BJ (cell line): ENCODE data around the gene CTAGE1. TPM values are rescaled to one million over a fixed set of nuclear protein-coding genes. Genes with fewer than 3 reads are reported as not detected.
A peak's percentile ranks its signal among the peaks of the same experiment; 100 is the strongest.

Experiments
- CTCF ChIA-PET: fragments of 350-600 bp; formaldehyde crosslinking; extraction: SDS; loops from one replicate; lab custom pipeline; 2021; ENCODE audit warnings: antibody characterized with exemption, inconsistent platforms; lab: Yijun Ruan, JAX
- POLR2A ChIA-PET: fragments of 300-600 bp; sonication (Branson Sonifier 250); formaldehyde crosslinking; extraction: SDS; loops from one replicate; lab custom pipeline; 2021; ENCODE audit warnings: antibody characterized with exemption; lab: Charles Lee
- DNase-seq: peaks from one replicate; pipeline ENCODE4 v3.0.0-alpha.2; 2011; ENCODE audit warnings: low read depth
- H3K27me3 ChIP-seq: 2 replicates; pipeline ENCODE4 v1.6.0; 2011; ENCODE audit warnings: low read length; ENCODE audit not compliant: control insufficient read depth, insufficient read depth
- H3K36me3 ChIP-seq: 2 replicates; pipeline ENCODE4 v1.5.1; 2011; ENCODE audit warnings: low read length; ENCODE audit not compliant: control insufficient read depth, insufficient read depth
- H3K4me3 ChIP-seq: 2 replicates; pipeline ENCODE4 v1.5.1; 2011; ENCODE audit warnings: low read depth, mild to moderate bottlenecking, control low read depth, low read length
- polyA plus RNA-seq: library from polyadenylated mRNA; depleted of rRNA; stranded (reverse); fragments of >200 nt; gene quantifications from 2 replicates; pipeline ENCODE4 v1.2.3, GENCODE V29; 2011
- TF ChIP-seq, protein P1 (sequence below): IDR thresholded peaks from 2 replicates; pipeline ENCODE4 v1.5.1; 2011; ENCODE audit warnings: low read depth, mild to moderate bottlenecking, control low read depth, inconsistent platforms, low read length, moderate library complexity; ENCODE audit not compliant: insufficient read depth

The CTAGE1 gene
- polyA plus RNA-seq, 1 experiment = not detected

- H3K27me3 ChIP-seq = no peaks in the 10 kb centered on the region
- DNase-seq = no peak
- H3K4me3 ChIP-seq = no peak overlapping the region
- H3K36me3 ChIP-seq = no peaks in the 10 kb centered on the region
- CTCF ChIA-PET = interaction anchor here (1.2 kb wide), 1 partner anchor 23 kb away, joined by 4 read pairs; no protein-coding TSS in a partner anchor
- TF ChIP-seq, protein P1, sequence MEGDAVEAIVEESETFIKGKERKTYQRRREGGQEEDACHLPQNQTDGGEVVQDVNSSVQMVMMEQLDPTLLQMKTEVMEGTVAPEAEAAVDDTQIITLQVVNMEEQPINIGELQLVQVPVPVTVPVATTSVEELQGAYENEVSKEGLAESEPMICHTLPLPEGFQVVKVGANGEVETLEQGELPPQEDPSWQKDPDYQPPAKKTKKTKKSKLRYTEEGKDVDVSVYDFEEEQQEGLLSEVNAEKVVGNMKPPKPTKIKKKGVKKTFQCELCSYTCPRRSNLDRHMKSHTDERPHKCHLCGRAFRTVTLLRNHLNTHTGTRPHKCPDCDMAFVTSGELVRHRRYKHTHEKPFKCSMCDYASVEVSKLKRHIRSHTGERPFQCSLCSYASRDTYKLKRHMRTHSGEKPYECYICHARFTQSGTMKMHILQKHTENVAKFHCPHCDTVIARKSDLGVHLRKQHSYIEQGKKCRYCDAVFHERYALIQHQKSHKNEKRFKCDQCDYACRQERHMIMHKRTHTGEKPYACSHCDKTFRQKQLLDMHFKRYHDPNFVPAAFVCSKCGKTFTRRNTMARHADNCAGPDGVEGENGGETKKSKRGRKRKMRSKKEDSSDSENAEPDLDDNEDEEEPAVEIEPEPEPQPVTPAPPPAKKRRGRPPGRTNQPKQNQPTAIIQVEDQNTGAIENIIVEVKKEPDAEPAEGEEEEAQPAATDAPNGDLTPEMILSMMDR = no peak
- POLR2A ChIA-PET = no interaction called here
Observed at GRCh38 chr18:22436136-22436535, 18.4 kb upstream of the CTAGE1 start.

DNA sequence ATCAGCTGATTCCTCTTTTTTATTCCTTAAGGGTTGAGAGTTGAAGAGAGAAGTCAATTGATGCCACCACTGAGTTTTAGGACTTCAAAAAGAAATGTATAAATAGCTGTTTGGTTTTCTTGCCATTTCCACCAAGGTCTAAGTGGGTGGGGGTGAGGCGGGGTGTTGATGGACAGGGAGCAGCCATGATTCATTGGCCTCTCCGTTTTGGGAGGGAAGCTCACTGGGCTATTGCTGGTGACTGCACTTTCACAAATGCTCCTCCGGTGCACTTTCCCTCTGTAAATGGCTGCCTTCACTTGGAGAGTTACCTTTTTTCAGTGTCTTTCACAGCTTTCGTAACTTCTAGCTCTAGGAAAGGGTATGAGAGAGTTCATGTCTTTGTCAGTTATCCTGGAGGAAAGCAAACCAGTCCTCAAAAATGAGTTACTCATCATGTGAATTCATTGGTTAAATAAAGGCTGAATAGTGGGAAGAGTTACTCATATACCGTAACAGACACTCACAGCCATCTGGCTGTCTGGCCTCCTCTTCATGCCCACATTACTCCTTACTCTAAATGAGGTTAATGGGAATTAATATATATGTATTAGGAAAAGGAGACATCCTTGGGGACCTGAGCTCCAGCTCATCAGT, 17.4 kb upstream of the CTAGE1 start:
- DNase-seq = peak; percentile 23
- CTCF ChIA-PET = interaction anchor here (1.1 to 1.2 kb wide), 2 partner anchors 22 to 58 kb away, joined by 3 to 4 read pairs; no protein-coding TSS in a partner anchor

DNA sequence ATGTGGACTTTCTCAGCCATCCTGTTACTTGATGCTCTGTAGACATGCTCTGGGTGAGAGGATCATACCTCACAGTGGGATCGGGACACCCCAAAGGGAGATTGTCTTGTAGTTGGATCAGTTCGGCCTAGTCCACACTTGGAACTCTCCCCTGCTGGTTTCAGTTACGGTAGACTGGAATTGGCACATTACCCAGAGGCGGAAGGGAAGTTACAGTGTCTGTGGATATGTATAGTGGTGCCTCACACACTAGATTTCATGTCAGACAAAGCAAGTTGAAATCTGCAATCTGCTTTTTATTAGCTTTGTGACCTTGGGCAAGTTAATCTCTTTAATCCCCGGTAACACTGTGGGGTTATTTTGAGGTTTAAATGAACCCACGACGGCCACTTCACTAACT, 16.2 kb upstream of the CTAGE1 start:
- Histone ChIP-seq H3K4me3 (no peak overlapping the region), H3K36me3 (no peaks in the 10 kb centered on the region), H3K27me3 (no peaks in the 10 kb centered on the region)
- DNase-seq = no peak
- TF ChIP-seq, protein P1 = no peak
- CTCF ChIA-PET = interaction anchor here (0.5 kb wide), 1 partner anchor 21 kb away, joined by 3 read pairs; no protein-coding TSS in a partner anchor
- POLR2A ChIA-PET = no interaction called here

More for the DNA sequence above, 17.4 kb upstream of the CTAGE1 start:
- H3K4me3 ChIP-seq = no peak overlapping the region
- H3K36me3 ChIP-seq = no peaks in the 10 kb centered on the region
- no peaks in the 10 kb centered on the region for H3K27me3 ChIP-seq
- TF ChIP-seq, protein P1 = no peak
- POLR2A ChIA-PET = no interaction called here

GRCh38 chr18:22432657-22433137, 15.0 kb upstream of the CTAGE1 start:
- TF ChIP-seq, protein P1 = no peak
- no peak for DNase-seq
- Histone ChIP-seq H3K4me3 (no peak overlapping the region), H3K27me3 (no peaks in the 10 kb centered on the region), H3K36me3 (no peaks in the 10 kb centered on the region)
- POLR2A ChIA-PET = no interaction called here
- CTCF ChIA-PET = no interaction called here

- Histone ChIP-seq H3K36me3 (no peaks in the 10 kb centered on the region), H3K4me3 (no peak overlapping the region), H3K27me3 (no peaks in the 10 kb centered on the region)
- TF ChIP-seq, protein P1 = no peak
- no peak for DNase-seq
- CTCF ChIA-PET = no interaction called here
- POLR2A ChIA-PET = no interaction called here
Observed at GRCh38 chr18:22429564-22429963, 11.8 kb upstream of the CTAGE1 start.
